OCI-LY1 (cell line): ENCODE results near the gene DEFB123.

ENCODE experiments used
- EZH2 ChIP-seq: fragments of 200-600 bp; sonication (generic), shearing (Covaris generic); IDR thresholded peaks from 2 replicates; pipeline ENCODE4 v1.8.0; 2017; ENCODE audit warnings: borderline replicate concordance, mixed run types, mild to moderate bottlenecking, antibody characterized with exemption, low read length, moderate library complexity, mixed read lengths
- TF ChIP-seq, protein P1 (sequence below): fragments of 200-600 bp; sonication (generic), shearing (Covaris generic); IDR thresholded peaks from 2 replicates; pipeline ENCODE4 v1.5.1; 2017; ENCODE audit warnings: mild to moderate bottlenecking, antibody characterized with exemption, low read length, moderate library complexity, mixed read lengths

GRCh38 chr20:31430568-31431115 is 9.8 kb upstream of the DEFB123 start:
- TF ChIP-seq, protein P1, sequence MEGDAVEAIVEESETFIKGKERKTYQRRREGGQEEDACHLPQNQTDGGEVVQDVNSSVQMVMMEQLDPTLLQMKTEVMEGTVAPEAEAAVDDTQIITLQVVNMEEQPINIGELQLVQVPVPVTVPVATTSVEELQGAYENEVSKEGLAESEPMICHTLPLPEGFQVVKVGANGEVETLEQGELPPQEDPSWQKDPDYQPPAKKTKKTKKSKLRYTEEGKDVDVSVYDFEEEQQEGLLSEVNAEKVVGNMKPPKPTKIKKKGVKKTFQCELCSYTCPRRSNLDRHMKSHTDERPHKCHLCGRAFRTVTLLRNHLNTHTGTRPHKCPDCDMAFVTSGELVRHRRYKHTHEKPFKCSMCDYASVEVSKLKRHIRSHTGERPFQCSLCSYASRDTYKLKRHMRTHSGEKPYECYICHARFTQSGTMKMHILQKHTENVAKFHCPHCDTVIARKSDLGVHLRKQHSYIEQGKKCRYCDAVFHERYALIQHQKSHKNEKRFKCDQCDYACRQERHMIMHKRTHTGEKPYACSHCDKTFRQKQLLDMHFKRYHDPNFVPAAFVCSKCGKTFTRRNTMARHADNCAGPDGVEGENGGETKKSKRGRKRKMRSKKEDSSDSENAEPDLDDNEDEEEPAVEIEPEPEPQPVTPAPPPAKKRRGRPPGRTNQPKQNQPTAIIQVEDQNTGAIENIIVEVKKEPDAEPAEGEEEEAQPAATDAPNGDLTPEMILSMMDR, result no peak
- no peak for TF ChIP-seq EZH2
